KMS-11 (cell line): ENCODE results near the gene PRKCH.

Source experiments
- H2AFZ ChIP-seq: fragments of 200-600 bp; sonication (generic); 2 replicates; pipeline ENCODE4 v1.6.1; 2016; ENCODE audit warnings: antibody characterized with exemption, mixed run types, low read depth
- H3K27ac ChIP-seq: fragments of 200-600 bp; sonication (generic); 2 replicates; pipeline ENCODE4 v1.6.1; 2016; ENCODE audit warnings: mild to moderate bottlenecking, mixed run types
- H3K27me3 ChIP-seq: fragments of 200-600 bp; sonication (generic); 2 replicates; pipeline ENCODE4 v1.6.1; 2017; ENCODE audit warnings: mild to moderate bottlenecking, low read depth, mixed run types, moderate library complexity; ENCODE audit not compliant: insufficient read depth
- H3K36me3 ChIP-seq: fragments of 200-600 bp; sonication (generic); 2 replicates; pipeline ENCODE4 v1.6.1; 2017; ENCODE audit warnings: mild to moderate bottlenecking, mixed run types; ENCODE audit not compliant: insufficient read depth
- H3K4me1 ChIP-seq: fragments of 200-600 bp; sonication (generic); 2 replicates; pipeline ENCODE4 v1.6.1; 2016; ENCODE audit warnings: mild to moderate bottlenecking, low read depth, mixed run types; ENCODE audit not compliant: poor library complexity, severe bottlenecking
- H3K4me2 ChIP-seq: fragments of 200-600 bp; sonication (generic); 2 replicates; pipeline ENCODE4 v1.7.0; 2016; ENCODE audit warnings: mild to moderate bottlenecking, mixed run types
- H3K4me3 ChIP-seq: fragments of 200-600 bp; sonication (generic); IDR thresholded peaks from 2 replicates; pipeline ENCODE4 v1.6.1; 2017; ENCODE audit warnings: low read depth, low read length, mixed read lengths; ENCODE audit not compliant: insufficient read depth
- H3K79me2 ChIP-seq: fragments of 200-600 bp; sonication (generic); 2 replicates; pipeline ENCODE4 v1.6.1; 2016; ENCODE audit warnings: low read depth, mixed run types; ENCODE audit not compliant: insufficient read depth
- H3K9ac ChIP-seq: fragments of 200-600 bp; sonication (generic); 2 replicates; pipeline ENCODE4 v1.6.1; 2016; ENCODE audit warnings: mild to moderate bottlenecking, mixed run types
- H4K20me1 ChIP-seq: fragments of 200-600 bp; sonication (generic); 2 replicates; pipeline ENCODE4 v1.6.1; 2016; ENCODE audit warnings: mild to moderate bottlenecking, mixed run types; ENCODE audit not compliant: insufficient read depth
- TF ChIP-seq, protein P1 (sequence below): fragments of 200-600 bp; sonication (generic); conservative IDR thresholded peaks from 2 replicates; pipeline ENCODE4 v1.6.1; 2017; ENCODE audit warnings: low read depth, mild to moderate bottlenecking, antibody characterized with exemption, low read length, moderate library complexity, mixed read lengths

The PRKCH gene

DNA sequence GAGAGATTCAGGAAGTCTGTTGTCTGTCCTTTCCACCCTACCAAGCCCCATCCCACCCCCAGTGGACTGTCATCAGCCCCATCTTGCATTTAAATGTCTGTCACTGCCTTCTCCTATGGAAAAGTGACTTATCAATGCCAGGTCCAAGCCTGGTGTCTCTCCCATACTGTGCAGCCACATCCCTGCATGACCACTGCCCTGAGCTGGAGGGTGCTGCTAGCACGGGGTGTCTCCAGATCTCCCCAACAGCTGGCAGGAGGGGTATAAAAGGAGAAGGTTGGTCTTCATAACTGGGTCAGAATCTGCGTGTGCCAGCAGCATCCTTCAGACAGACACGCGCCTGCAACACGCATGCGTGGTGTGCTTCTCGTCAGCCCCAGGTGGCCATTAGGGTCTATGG is 219.6 kb downstream of the PRKCH start:
- no peak overlapping the region for H3K4me3 ChIP-seq
- no peak overlapping the region for H2AFZ ChIP-seq
- H3K27me3 ChIP-seq = no peaks in the 10 kb centered on the region
- no peak overlapping the region for H3K9ac ChIP-seq
- H3K79me2 ChIP-seq = no peaks in the 10 kb centered on the region
- no peaks in the 10 kb centered on the region for H4K20me1 ChIP-seq
- TF ChIP-seq, protein P1, sequence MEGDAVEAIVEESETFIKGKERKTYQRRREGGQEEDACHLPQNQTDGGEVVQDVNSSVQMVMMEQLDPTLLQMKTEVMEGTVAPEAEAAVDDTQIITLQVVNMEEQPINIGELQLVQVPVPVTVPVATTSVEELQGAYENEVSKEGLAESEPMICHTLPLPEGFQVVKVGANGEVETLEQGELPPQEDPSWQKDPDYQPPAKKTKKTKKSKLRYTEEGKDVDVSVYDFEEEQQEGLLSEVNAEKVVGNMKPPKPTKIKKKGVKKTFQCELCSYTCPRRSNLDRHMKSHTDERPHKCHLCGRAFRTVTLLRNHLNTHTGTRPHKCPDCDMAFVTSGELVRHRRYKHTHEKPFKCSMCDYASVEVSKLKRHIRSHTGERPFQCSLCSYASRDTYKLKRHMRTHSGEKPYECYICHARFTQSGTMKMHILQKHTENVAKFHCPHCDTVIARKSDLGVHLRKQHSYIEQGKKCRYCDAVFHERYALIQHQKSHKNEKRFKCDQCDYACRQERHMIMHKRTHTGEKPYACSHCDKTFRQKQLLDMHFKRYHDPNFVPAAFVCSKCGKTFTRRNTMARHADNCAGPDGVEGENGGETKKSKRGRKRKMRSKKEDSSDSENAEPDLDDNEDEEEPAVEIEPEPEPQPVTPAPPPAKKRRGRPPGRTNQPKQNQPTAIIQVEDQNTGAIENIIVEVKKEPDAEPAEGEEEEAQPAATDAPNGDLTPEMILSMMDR = no peak
- no peaks in the 10 kb centered on the region for H3K36me3 ChIP-seq
- no peak overlapping the region for H3K27ac ChIP-seq
- no peaks in the 10 kb centered on the region for H3K4me1 ChIP-seq
- no peak overlapping the region for H3K4me2 ChIP-seq

DNA sequence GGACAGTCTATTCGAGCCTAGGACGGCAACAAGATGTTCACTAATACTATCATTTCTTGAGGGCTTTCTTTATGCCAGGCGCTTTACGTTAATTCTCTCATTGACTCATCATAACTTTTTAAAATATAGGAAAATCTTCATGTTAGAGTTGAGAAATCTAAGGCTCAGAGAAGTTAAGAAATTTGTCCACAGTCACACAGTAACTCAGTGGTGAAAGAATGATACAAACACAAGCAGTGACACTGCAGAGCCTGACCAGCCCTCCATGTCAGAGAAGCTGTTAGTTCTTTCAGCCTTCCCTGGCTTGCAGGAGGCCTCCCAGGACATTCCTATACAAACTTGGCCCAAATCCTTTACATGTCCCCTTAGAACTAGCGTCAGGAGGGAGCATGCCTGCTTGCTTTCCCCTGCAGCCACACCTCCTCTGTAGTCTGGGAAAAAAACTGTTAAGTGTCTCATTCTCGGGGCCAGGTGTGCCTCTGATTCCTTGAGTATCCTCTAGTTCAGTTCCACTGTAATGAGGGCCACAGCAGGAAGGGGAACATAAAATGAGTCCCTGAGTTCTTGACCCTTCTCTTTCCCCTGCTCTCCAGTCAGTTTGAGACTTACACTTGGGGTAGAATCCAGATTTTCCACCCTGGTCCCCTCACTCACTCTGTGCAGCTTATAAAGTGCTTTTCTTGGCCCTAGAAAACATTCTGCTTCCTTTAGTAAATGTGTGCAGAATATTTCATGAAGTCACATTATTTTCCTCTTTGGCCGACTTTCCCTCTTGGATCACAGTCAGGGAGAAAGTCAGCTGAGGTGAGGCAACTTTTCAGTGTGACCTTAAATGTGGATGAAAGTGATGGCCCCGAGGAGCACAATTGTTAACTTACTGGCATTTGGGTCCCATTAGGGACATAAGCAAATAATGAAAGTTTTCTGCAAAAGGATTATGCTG is 221.7 kb downstream of the PRKCH start:
- no peak overlapping the region for H2AFZ ChIP-seq
- H3K27ac ChIP-seq = no peak overlapping the region
- no peak overlapping the region for H3K4me3 ChIP-seq
- no peaks in the 10 kb centered on the region for H4K20me1 ChIP-seq
- no peaks in the 10 kb centered on the region for H3K4me1 ChIP-seq
- no peak overlapping the region for H3K4me2 ChIP-seq
- TF ChIP-seq, protein P1 = no peak
- no peaks in the 10 kb centered on the region for H3K79me2 ChIP-seq
- H3K27me3 ChIP-seq = no peaks in the 10 kb centered on the region
- no peak overlapping the region for H3K9ac ChIP-seq
- no peaks in the 10 kb centered on the region for H3K36me3 ChIP-seq

DNA sequence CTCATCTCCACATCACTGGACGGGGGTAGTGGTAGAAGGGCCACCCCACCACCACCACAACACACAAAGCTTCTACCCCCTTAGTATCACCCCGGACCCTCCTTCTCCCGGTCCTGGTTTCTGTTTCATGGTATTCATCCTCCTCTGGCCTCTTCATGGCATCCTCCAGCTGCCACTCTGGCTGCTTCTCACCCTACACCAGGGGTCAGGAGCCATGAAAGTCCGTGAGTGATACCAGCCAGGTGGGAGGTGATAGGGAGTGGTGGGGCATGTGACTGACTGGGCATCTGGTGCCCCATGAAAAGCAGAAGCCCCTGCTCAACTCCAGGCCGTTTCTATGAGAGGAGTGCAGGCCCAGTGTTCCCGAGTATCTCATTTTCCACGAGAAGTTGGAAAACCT is 222.6 kb downstream of the PRKCH start:
- no peaks in the 10 kb centered on the region for H3K36me3 ChIP-seq
- H3K4me1 ChIP-seq = no peaks in the 10 kb centered on the region
- H3K27ac ChIP-seq = no peak overlapping the region
- no peaks in the 10 kb centered on the region for H3K79me2 ChIP-seq
- TF ChIP-seq, protein P1 = no peak
- no peaks in the 10 kb centered on the region for H4K20me1 ChIP-seq
- no peak overlapping the region for H3K4me3 ChIP-seq
- no peak overlapping the region for H3K9ac ChIP-seq
- no peak overlapping the region for H3K4me2 ChIP-seq
- H2AFZ ChIP-seq = no peak overlapping the region
- no peaks in the 10 kb centered on the region for H3K27me3 ChIP-seq

DNA sequence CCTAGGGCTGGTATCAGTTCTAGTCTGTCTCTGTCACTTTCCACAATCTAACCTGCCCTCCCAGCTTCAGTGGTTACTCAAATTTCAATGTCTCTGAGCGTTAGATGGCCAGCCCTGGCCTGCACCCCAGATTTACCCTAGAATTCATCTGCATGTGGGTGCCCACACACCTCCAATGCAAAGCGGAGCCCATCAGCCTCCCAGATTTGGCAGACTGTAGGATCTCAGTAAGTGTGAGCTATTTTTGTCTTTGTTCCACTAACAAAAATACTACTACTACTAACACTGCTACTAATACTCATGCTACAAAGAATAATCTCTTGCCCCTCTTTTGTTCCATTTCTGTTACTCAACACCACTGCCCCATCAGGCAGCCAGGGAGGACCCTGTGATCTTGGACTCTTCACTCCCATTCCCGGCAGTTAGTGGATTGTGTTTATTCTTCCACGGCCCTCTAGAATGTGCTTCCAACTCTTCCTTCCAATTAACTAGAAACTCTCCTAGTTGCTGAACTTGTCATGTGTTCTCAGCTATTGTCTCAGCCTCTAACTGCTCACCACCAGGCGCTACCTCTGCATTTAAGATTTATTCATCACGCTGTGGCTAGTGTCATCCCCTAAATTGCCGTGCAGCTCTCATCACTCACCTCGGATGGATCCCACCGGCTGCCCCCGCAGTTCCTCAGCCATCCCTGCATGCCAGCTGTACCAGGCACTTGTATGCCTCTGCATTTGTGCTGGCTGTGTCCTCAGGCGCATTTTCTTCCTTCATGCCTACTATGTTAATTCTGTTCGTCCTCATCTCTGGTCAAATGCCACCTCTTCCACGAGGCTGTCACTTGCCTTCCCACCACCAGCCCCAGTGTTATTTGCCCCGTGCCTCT is 223.3 kb downstream of the PRKCH start:
- no peaks in the 10 kb centered on the region for H4K20me1 ChIP-seq

More for the DNA sequence above, 223.3 kb downstream of the PRKCH start:
- TF ChIP-seq, protein P1 = no peak
- no peak overlapping the region for H2AFZ ChIP-seq
- no peaks in the 10 kb centered on the region for H3K4me1 ChIP-seq
- H3K4me3 ChIP-seq = no peak overlapping the region
- H3K27me3 ChIP-seq = no peaks in the 10 kb centered on the region
- H3K36me3 ChIP-seq = no peaks in the 10 kb centered on the region
- H3K27ac ChIP-seq = no peak overlapping the region
- H3K4me2 ChIP-seq = no peak overlapping the region
- no peak overlapping the region for H3K9ac ChIP-seq
- no peaks in the 10 kb centered on the region for H3K79me2 ChIP-seq
